Heart left ventricle (tissue), 16 donors: Measurements from ENCODE around the gene PTGIS. TPM values are rescaled to one million over a fixed set of nuclear protein-coding genes. Genes with fewer than 3 reads are reported as not detected.

Experiments used
- ATAC-seq, 4 donors: fragments of 200-7000 bp; cut with Tn5 transposase; one replicate each; pipeline ENCODE4 v1.9.1; 2020 to 2022; ENCODE audit warnings: moderate library complexity in 4 of 4, mild to moderate bottlenecking in 3 of 4, moderate number of reproducible peaks in 1 of 4
- DNase-seq, 5 donors: peaks; one replicate each; pipeline ENCODE4 v3.0.0-alpha.2; 2020
- H3K27ac ChIP-seq, 12 donors: fragments of 200-600 bp; sonication (generic) in 4 of 12; one replicate each; pipeline versions ENCODE4 v1.5.0 to v1.8.0; 2016 to 2022; ENCODE audit warnings: mild to moderate bottlenecking in 2 of 12
- H3K27me3 ChIP-seq, 9 donors: fragments of 200-600 bp; sonication (generic) in 2 of 9; one replicate each; pipeline versions ENCODE4 v1.5.1 to v1.8.0; 2016 to 2022; ENCODE audit warnings: mild to moderate bottlenecking in 3 of 9
- H3K36me3 ChIP-seq, 9 donors: fragments of 200-600 bp; sonication (generic) in 2 of 9; one replicate each; pipeline versions ENCODE4 v1.5.0 to v1.8.0; 2018 to 2022; ENCODE audit warnings: mild to moderate bottlenecking in 2 of 9
- H3K4me1 ChIP-seq, 12 donors: fragments of 200-600 bp; sonication (generic) in 4 of 12; one replicate each; pipeline versions ENCODE4 v1.5.0 to v1.8.0; 2016 to 2022; ENCODE audit warnings: mild to moderate bottlenecking in 3 of 12
- H3K4me3 ChIP-seq, 12 donors: fragments of 200-600 bp; sonication (generic) in 4 of 12; one replicate each; pipeline versions ENCODE4 v1.5.0 to v1.8.0; 2017 to 2022; ENCODE audit warnings: mild to moderate bottlenecking in 9 of 12, moderate library complexity in 4 of 12
- H3K9me3 ChIP-seq, 12 donors: fragments of 200-600 bp; sonication (generic) in 4 of 12; one replicate each; pipeline versions ENCODE4 v1.5.0 to v1.8.0; 2016 to 2022; ENCODE audit warnings: mild to moderate bottlenecking in 1 of 12
- POLR2A ChIP-seq, 2 donors: fragments of 450-650 bp; IDR thresholded peaks; one replicate each; pipeline ENCODE4 v1.6.1; 2017; ENCODE audit warnings: antibody characterized with exemption in 2 of 2, mild to moderate bottlenecking in 2 of 2, moderate library complexity in 2 of 2
- WGBS, 4 donors: extraction: QIAGEN DNeasy Blood & Tissue Kit in 2 of 4; methylation state at CpG; one replicate each; pipeline versions ENCODE4 v1.1.5 to v1.1.7; 2013 to 2018; 5-methylcytosine and 5-hydroxymethylcytosine counted together
- intact Hi-C, 10 donors: fragments of 100-400 bp; cut with DNase I; formaldehyde crosslinking; loops; one replicate each; pipeline versions ENCODE4 v1.11.1 to v1.14.2; 2022
- polyA plus RNA-seq, 2 donors: library from polyadenylated mRNA; stranded (reverse); fragments of 200-250 nt; gene quantifications; one replicate each; pipeline ENCODE4 v1.2.3, GENCODE V29; 2013
- total RNA-seq, 9 donors: library from RNA; depleted of rRNA in 2 of 9; stranded (reverse); fragments of >200 nt in 2 of 9; fragmentation: NEBNext Ultra II Directional in 3 of 9; extraction: Animal tissue kit (Norgen Biotek cat#: 25700) in 3 of 9; gene quantifications; one replicate each; pipeline versions ENCODE4 v1.1.0 to v1.2.4, GENCODE V29; 2016 to 2023
- TF ChIP-seq, protein P1 (sequence below), 12 donors: fragments of 200-600 bp; sonication (generic) in 4 of 12; IDR thresholded peaks; one replicate each; pipeline versions ENCODE4 v1.5.0 to v1.8.0; 2018 to 2022; ENCODE audit warnings: antibody characterized with exemption in 12 of 12, mild to moderate bottlenecking in 5 of 12
- donor health status: ischemic (EF 13 %, LVEDD 7.1; RV severe dilation, severe dysfunction).
- donor health status: healthy with polysubstance abuse.
- donor health status: DM: no; HTN: yes; CAD: no.
- donor health status: DM: no; HTN: no; CAD: no.
- donor health status: ischemic (EF 25% LVEDD 6.9; RV normal size, moderate dysfunction).
- donor health status: ischemic (EF 25% LVEDD 5.7; RV mildly dilated, moderate dysfunction).
- donor health status: healthy.
- donor health status: DM: yes; HTN: yes; CAD: no.
- donor health status: ischemic (EF 35%, LVEDD 5.7; RV mildly dilated, moderate dysfunction).
- donor health status: nonischemic (EF 11% LVEDD 7.7; RV severe dilation, severe dysfunction).
- donor health status: DM: yes; HTN: yes; CAD: no.
- donor health status: PGD.
- donor health status: ischemic (EF 29% LVEDD 5.4; RV normal size, mild dysfunction).
- donor health status: nonischemic (EF 23%, LVEDD 6.1; RV moderate dilation, normal function).

PTGIS gene
- total and polyA plus RNA-seq, 11 donors = 5.3 to 95.2 (median 20.1) TPM

DNA sequence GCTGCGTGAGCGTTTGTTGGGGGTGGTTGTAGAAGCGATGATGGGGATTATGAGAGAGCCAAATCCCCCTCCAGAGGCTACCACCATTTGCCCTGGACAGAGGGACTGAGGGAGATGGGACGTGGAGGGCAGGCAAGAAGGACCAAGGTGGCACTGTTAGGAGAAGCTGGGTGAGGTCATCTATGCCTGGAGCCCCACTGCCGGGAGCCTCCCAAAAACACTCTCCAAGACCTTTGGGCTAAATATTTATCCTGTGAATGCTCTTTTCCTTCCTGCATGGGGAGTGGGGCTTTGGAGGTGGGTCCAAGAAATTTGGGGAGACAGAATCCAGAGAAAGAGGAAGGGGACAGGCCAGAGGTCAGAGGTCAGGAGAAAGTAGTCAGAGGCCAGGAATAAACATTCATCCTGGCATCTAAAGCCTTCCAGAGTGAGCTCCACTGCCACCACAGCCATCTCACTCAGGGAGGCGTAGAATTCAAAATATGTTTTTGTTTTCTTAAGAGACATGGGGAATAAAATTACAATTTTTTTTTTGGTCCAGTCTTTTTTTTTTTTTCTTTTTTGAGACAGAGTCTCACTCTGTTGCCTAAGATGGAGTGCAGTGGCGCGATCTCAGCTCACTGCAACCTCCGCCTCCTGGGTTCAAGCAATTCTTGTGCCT is 17.8 kb upstream of the PTGIS start:
- peaks cover 0 to 15% (median 5%) of the 10 kb centered on the region in 12 donors for H3K9me3 ChIP-seq
- TF ChIP-seq, protein P1, sequence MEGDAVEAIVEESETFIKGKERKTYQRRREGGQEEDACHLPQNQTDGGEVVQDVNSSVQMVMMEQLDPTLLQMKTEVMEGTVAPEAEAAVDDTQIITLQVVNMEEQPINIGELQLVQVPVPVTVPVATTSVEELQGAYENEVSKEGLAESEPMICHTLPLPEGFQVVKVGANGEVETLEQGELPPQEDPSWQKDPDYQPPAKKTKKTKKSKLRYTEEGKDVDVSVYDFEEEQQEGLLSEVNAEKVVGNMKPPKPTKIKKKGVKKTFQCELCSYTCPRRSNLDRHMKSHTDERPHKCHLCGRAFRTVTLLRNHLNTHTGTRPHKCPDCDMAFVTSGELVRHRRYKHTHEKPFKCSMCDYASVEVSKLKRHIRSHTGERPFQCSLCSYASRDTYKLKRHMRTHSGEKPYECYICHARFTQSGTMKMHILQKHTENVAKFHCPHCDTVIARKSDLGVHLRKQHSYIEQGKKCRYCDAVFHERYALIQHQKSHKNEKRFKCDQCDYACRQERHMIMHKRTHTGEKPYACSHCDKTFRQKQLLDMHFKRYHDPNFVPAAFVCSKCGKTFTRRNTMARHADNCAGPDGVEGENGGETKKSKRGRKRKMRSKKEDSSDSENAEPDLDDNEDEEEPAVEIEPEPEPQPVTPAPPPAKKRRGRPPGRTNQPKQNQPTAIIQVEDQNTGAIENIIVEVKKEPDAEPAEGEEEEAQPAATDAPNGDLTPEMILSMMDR (IDR thresholded peaks at IDR 0.05) = no peak
- no peak for TF ChIP-seq POLR2A (IDR thresholded peaks at IDR 0.05)
- DNase-seq (no peak), ATAC-seq (no peak)
- intact Hi-C loops = no loop called here
- WGBS, 4 donors = 83 to 91% (median 89%) methylated on average over 9 of the region's 9 CpGs
- no peaks in the 10 kb centered on the region for H3K27me3 ChIP-seq
- H3K27ac ChIP-seq = peak overlapping the region in 6 of 12 donors; percentile 52 to 89 (median 79)
- H3K4me1 ChIP-seq = peaks cover 0 to 47% (median 17%) of the 10 kb centered on the region in 12 donors
- no peak overlapping the region for H3K4me3 ChIP-seq
- H3K36me3 ChIP-seq = no peaks in the 10 kb centered on the region

DNA sequence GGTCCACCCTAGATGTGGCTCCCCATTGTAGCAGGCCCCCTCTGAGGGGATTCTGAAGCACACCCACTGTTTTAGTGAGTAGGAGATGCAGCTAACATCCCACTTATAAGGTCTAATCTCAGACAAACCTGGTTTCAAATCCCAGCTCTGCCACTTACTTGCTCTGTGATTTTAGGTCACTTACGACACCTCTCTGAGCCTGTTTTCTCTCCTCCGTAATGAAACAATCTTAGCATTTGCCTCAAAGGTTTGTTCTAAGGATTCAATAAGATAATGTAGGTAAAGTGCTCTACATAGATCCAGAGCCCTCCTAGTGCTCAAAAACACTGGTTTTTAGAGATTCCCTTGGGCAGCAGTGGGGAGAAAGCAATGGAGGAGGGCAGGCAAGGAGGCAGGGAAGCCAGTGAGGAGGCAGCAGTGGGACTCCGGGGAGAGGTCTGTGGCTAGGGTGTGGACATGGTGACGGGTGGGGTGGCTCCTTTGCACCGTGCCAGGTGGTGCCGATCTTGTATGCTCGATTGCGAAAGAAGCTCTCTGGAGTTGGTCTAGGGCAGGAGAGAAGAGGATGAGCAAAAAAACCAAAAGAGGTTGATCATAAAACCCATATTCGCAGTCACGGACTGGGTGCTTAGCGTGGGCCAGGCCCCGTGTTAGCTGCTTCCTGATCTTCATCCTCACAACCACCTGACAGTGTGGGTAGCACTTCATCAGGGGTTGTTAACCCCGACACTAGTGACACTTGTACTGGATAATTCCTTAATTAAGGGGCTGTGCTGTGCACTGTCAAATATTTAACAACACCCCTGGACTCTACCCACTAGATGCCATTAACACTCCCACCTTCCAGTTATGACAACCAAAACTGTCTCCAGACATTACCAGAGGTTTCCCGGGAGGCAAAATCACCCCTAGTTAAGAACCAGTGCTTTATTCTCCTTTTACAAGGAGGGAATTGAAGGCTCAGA is 16.8 kb upstream of the PTGIS start:
- peaks cover 0 to 15% (median 5%) of the 10 kb centered on the region in 12 donors for H3K9me3 ChIP-seq
- no peak overlapping the region for H3K4me3 ChIP-seq
- no peak for TF ChIP-seq POLR2A (IDR thresholded peaks at IDR 0.05)
- TF ChIP-seq, protein P1 (IDR thresholded peaks at IDR 0.05) = no peak
- intact Hi-C loops = no loop called here
- WGBS, 4 donors = 83 to 89% (median 86%) methylated on average over 14 of the region's 14 CpGs
- ATAC-seq (peak in 1 of 4 donors; percentile 35), DNase-seq (no peak)
- no peaks in the 10 kb centered on the region for H3K27me3 ChIP-seq
- H3K36me3 ChIP-seq = no peaks in the 10 kb centered on the region
- H3K27ac ChIP-seq = peak overlapping the region in 11 of 12 donors; percentile 22 to 88 (median 62)
- peaks cover 0 to 46% (median 16%) of the 10 kb centered on the region in 12 donors for H3K4me1 ChIP-seq

DNA sequence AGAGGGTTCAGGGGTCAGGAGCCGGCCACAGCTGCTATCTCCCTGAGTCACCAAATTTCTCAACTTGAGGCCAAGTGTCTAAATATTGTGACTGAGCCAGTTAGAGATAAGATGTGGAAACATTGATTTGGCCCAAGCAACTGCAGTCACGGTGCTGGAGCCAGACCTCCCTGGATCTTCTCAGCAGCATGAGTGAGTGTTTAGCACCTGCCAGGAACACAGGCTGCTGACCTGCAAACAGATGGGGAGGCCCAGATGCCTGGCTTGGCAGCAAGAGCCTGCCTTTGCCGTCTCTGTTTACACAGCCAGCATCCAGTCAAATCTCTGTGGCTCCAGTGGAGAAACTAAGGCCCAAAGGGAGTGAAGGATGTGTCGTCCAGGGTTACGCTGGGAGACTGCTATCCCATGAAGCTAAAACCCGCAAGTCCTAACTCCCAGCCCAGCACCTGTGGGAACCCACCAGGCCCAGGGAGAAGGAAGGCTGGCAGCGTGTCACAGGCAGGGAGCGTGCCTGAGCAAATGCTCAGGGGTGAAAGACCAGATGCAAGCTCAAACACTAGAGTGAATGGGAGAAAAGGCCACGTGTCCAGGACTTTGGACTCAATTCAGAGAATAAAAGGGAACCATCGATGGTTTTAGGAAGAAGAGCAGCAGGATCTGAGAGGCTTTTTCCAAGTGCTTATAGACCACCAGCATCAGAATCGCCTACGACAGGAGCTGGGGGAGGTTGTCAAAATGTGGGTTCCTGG is 15.9 kb upstream of the PTGIS start:
- WGBS, 4 donors = 40 to 65% (median 52%) methylated on average over 12 of the region's 12 CpGs
- no peak overlapping the region for H3K4me3 ChIP-seq
- peaks cover 0 to 15% (median 5%) of the 10 kb centered on the region in 12 donors for H3K9me3 ChIP-seq
- ATAC-seq (peak; percentile 76 to 92 (median 90)), DNase-seq (peak; percentile 74 to 89 (median 81))
- TF ChIP-seq, protein P1 (IDR thresholded peaks at IDR 0.05) = peak in 1 of 12 donors; percentile 18
- no peak for TF ChIP-seq POLR2A (IDR thresholded peaks at IDR 0.05)
- intact Hi-C loops = no loop called here
- peaks cover 0 to 50% (median 16%) of the 10 kb centered on the region in 12 donors for H3K4me1 ChIP-seq
- no peaks in the 10 kb centered on the region for H3K36me3 ChIP-seq
- H3K27me3 ChIP-seq = no peaks in the 10 kb centered on the region
- H3K27ac ChIP-seq = peak overlapping the region; percentile 22 to 88 (median 62)
